HT-29 (cell line): ENCODE data around the gene ZBTB48. TPM values are rescaled to one million over a fixed set of nuclear protein-coding genes. Genes with fewer than 3 reads are reported as not detected.

Experiments used
- DNase-seq: peaks from one replicate; pipeline ENCODE4 v3.0.0-alpha.2; 2015; ENCODE audit warnings: low spot score
- total RNA-seq: library from RNA; depleted of rRNA; stranded (reverse); fragments of >200 nt; shearing (Covaris generic); gene quantifications from 2 replicates; pipeline ENCODE4 v1.2.3, GENCODE V29; 2014

ZBTB48 gene
- total RNA-seq, 1 experiment from 2014 or later: 28.5 TPM

DNA sequence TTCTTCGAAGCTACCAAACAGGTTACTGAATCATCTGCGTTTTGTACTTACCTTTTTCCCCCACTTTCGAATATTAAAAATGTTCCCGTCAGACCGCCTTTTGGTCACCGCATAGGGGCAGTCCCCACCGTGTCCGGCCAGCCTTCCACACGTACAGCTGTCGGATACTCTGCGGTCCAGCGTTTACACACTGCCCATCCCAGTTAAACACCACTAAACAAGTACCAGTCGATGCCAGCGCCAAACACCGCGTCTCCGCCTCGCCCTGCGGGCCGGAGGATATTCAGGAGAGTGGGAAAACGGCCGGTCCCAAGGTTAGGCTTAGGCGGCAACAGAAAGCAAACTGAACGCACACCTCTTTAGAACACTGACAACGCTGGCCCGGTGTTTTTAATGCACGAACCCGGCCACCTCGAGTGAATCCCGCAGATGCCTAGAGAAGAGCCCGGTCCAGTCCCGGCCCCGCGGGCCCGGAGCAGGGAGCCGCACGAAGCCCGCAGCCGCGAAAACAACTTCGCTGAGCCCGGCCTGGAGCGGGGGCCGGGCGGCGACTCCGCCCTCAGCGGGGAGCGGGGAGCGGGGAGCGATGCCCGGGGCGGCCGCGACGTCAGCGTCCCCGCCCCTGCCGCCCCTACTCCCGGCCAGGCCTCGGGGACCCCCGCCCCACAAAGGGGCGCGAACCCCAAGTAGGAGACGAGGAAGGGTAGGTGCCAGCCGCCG, 33.0 kb downstream of the ZBTB48 start:
- DNase-seq: peak; percentile 71

DNA sequence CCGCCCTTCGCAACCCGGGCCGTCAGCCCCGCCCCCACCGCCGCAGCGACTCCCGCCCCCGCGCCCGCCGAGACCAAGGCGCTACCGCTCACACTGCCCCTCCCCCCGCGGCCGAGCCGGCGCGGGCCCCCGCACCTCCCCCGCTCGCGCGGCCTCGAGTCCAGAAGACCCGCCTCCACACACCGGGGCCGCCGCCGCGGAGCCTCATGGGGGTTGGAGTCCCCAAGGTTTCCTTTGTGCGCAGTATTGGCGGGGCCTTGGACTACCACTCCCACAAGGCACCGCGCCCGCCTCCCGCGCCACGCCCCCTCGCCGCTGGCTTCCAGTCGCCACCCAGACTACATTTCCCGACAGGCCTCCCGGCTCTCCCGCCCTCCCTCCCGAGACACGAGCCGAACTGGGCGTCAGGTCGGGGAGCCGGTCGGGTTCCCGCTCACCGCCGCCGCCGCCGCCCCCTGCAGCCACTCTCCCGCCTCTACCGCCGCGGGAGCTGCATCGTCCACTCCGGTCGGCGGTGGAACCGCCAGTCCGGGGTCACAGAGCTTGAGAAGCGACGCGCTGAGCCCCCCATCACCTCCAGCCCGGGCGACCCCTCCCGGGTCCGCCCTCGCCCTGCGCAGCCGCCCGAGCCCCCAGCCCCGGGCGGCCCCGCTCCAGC, 33.7 kb downstream of the ZBTB48 start, which contains the start of gene PHF13:
TSS of gene PHF13 (plus strand) at position 371 of the 658 bp plus-strand sequence. CDS start 336 bp downstream, outside the sequence.
- peak; percentile 99 for DNase-seq

DNA sequence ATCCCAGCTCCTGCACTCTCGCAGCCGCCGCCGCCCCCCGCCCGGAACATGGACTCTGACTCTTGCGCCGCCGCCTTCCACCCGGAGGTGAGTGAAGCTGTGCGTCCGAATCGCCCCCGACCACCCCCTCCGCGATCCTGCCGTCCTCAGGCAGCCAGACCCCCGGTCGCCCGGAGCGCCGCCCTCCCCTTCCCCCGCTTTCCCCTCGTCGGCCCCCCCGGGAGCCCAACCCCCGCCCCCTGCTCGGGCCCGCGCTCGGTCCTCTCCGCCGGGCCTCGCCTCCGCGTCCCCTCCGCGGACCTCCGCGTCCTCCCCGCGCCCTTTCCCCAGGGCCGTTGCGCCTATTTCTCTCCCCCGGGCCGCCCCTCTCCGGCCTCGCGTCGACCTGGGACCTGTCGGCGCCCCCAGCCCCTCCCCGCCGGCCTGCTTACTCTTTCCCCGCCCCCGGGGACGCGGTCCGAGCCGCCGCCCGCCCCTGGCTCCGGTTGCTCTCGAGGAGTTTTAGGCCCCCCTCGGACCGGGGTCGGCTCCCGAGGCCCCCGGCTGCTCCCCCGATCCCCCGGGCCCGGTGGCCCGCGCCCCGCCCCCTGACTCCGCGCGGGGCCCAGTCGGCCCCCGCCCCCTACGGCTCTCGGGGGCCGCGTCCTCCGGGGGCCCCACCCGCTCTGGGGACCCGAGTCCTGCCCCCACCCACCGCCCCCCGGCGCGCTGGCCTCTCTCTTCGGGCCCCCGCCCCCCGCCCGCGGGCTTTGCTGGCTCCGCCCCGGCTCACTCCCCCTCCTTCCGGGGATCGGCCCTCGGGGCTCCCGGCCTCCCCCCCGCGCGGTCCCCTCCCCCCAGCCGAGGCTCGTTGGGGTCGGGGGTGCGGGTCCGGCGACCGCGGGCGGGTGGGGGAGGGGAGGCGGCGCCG, 34.5 kb downstream of the ZBTB48 start:
- no peak for DNase-seq

DNA sequence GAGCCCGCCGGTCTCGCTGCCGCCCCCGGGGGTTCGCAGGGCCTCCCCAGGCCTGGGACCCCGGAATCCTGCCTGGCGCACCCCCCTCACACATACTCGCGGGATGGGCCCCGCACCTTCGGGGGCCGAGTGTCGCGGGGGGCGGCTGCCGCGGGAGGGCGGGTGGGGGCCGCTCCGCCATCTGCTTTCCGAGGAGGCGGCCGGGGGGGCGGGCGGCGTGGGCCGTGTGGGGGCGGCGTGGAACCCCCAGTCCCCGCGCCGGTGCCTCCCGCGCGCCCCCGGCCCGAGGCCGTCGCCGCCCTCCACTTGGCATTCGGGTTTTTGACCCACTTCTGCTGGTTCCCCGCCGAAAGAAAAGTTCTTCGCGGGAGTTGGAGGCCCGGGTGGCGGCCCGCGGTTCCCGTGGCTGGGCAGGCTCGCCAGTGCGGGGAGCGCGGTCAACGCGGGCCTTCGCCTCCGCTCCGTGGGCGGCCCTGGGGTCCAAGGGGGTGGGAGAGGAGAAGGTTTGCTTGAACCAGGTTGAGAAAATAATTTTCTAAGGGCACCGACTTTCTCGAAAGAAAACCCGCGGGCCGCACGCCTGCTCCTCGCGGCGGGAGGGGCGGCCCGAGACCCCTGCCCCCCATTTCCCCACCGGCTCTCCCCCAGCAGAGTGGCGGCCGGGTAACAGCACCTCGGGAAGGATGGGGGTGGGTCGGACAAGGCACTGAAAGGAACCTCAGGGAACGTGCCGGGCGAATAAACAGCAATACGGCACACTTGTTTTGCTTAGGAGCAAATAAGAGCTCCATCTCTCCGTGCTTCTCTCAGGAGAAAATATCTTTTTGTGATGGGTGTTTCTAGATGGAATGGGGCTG, 35.4 kb downstream of the ZBTB48 start:
- DNase-seq: no peak

DNA sequence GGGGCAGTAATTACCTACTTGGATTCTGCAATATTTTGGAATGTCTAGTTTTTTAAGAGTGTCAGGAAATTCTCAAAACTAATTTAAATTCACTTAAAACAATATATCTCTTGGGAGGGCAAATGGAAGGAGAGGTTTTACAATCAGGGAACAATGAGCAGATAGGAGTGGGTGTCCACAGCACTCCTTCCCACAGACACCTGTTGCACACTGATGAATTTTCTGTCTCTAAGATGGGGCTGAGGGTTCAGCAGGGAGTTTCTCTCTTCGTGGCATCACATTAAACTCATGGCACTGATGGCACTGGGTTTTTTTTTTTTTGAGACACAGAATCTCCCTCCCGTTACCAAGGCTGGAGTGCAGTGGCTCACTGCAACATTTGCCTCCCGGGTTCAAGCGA, 39.3 kb downstream of the ZBTB48 start:
- no peak for DNase-seq

DNA sequence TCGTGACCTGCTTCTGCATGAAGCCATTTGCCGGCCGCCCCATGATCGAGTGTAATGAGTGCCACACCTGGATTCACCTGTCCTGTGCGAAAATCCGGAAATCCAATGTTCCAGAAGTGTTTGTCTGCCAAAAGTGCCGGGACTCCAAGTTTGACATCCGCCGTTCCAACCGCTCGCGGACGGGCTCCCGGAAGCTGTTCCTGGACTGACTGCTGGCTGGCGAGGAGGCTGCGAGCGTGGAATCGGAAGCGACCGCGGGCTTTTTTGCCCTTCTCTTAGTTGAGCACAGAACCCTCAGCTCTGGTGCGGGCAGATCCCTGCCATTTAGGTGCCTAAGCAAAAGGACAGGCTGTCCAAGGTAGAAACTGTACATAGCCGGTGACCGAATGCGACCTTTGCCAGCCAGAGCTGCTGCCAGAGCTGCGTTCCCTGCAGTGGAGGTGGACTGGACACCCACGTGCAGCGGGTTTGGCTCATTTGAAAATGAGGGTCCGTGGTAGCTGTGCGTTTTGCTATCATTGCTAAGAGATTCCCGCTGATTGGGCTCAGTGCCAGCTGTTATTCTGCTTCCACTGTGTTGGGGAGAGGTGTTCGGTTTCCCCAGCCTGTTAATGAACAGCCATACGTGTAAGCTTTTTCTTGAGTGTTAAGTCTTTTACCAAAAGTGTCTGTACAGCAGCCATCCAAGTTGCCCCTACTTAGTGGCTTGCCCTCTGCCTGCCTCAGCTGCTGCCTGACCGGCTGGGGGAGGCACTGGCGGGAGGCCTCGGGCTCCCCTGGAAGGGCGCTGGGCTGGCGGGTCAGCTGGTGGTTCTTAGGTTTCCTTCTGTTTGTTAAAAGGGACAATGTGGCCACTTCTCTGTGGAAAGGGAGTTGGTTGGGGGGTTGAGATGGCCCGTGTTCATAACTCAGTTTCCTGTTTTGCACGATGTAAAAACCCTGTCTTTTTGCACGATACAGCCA, 41.9 kb downstream of the ZBTB48 start:
- DNase-seq: no peak

DNA sequence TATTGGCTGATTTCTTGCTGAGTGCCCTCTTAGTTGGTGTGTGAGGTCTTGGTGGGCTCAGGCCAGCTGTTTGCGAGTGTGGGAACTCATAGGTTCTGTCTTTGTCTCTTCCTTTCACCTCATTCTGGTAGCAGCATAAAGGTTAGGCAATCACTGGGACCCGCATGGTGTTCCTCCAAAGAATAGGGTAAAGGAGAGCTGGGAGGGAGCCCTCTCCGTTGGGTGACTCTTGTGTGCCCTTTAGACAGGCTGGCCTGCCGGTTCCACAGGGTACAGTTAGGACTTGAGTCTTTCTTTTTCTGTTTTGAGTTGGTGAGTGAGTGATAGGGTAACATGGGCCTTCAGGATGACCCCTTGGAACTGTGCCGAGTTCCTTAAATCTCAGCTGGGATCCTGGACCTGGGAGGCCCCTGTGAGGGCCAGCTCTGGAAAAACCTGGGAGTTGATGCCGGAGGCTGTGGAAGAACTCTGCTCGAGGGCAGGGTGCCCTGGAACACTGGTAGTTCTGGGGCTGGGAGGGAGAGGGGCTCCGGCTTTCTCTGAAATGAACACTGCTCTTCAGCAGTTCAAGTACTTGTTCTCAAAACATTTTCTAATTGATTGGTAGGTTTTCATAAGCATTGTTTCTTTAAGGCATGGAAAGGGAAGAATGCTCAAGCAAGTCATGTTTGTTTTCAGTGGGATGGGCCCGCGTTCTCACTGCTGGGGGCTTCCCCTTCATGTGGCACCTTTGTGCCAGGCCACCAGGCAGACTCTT, 42.8 kb downstream of the ZBTB48 start:
- no peak for DNase-seq

DNA sequence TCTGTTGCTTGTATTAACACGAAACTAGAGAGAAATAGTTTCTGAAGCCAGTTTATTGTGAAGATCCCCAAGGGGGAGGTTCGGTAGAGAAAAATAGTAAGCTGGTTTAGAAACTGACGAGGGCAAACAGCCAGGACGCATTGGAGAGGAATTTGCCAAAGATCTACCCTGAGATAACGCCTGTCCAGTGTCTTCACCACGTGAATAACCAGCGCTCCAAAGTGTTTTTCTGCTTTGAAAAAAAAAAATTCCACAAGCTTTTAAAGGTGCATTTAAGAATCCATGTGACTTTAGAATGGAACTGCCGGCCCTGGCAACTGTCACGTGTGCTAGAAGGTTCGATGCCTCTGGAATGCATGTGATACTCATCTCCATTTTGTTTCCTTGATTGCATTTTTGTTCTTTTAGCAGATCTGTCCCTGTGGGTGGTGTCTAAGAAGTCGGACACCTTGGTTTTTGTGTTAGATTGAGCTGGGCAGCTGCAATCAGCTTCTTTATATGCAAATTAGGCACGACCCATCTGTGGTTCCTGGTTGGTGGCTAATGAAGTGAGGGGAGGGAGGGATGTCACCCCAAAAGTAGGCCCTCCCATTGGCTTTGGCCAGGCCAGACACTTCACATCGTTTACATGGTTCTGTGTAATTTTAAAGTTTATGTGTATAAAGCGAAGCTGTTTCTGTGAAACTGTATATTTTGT, 43.6 kb downstream of the ZBTB48 start:
- no peak for DNase-seq

DNA sequence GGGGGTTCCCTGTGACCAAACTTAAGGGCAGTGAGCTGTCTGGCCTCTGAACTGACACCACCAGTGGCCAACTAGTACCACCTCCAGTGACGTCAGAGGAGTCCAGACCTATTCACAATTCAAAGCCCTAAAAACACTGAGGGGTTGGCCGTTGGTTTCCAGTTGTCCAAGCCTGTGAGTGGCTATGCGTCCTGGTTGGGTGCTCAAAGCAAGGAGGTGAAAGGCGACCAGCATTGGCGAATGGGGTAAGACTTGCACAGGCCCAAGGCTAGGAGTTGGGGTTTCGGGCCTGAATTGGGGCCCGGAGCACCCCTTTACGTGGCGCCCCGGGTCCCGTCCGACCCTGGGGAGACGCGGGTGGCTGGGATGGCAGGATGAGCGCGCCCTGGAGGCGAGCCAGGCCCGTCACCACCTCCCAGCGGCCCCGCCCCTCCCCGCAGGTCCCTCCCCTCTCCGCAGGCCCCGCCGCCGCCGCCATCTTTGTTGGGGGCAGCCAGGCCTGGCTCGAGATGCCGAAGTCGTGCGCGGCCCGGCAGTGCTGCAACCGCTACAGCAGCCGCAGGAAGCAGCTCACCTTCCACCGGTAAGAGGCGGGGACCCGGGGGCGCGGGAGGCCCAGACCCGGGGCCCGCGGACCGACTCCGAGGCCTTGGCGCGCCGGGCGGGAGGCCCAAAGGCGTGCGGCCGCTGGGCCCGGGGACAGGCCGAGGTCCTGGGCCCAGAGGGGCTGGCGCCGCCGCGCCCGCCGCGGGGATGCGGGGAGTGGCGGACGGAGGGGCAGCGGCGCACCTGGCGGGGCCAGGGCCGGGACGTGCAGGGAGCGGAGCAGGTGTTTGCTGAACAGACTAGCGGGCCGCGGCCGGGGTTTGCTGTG, 45.2 kb downstream of the ZBTB48 start, which contains the start of gene THAP3:
TSS of gene THAP3 (plus strand) at position 159 of the 874 bp plus-strand sequence. CDS start at position 510, 351 bp downstream.
- DNase-seq: peak; percentile 87

DNA sequence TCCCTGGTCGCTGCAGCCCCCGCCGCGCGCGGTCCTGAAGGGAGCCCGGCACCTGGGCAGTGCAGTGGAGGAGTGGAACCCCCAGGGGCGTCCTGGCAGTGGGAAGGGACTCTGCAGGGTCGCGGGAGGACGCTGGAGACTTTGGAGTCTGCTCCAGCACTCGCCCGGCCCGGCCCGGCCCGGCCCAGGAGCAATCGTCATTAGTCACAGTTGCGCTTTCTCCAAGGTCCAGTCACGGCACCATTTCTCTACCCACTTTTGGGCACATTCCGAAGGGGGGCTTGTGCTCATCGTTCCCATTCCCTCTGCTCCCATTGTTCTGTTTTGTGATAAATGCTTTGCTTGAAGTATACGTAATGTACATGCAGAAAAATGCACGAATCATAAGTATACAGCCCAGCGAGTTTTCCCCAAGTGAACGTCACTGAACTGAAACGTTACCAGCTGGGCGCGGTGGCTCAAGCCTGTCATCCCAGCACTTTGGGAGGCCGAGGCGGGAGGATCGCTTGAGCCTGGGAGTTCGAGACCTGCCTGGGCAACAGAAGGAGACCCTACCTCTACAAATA, 45.9 kb downstream of the ZBTB48 start:
- DNase-seq: peak; percentile 26

DNA sequence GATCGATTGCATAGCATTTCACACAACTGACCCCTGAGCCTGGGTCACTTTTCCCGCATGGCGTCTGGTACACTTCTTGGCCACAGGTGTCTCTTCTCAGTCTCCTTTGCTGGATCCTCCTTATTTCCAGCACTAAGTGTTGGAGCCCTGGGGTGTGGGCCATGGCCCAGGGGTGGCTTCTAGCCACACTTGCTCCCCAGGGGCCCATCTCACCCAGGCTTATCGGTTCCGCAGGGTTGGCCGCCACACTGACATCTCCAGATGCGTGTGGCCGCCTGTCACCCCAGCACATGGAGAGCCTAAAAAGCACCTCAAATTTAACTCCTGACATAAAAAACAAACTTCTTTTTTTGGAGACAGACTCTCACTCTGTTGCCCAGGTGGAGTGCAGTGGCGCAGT, 47.2 kb downstream of the ZBTB48 start:
- DNase-seq: no peak

DNA sequence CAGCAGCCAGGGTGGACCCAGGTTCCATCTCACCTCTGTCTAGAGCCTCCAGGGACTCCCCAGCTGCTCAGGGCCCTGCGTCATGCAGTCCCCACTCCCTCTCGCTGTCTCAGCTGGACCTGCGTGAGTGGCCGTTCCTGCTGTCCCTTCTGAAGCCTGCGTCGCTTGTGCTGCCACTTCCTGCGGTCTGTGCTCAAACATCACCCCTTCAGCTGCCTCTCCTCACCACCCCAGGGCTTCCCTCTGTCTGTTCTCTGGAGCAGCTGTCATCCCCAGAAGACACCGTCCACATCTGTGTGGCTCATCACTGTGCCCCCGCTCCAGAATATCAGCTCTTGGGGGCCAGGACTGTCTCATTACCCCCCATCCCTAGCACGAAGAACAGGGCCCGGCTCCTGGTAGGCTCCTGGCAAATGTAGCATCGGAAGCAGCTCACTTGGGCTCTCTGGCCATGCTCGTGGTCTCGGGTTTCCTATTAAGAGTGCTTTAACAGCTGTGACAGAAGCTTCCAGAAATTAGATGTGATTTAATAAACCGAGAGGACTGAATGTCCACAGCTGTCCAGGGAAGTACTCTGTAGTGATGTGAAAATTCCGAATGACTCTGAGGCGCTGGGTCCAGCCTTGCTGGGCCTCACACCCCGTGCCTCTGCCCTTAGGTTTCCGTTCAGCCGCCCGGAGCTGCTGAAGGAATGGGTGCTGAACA, 48.2 kb downstream of the ZBTB48 start:
- DNase-seq: no peak

DNA sequence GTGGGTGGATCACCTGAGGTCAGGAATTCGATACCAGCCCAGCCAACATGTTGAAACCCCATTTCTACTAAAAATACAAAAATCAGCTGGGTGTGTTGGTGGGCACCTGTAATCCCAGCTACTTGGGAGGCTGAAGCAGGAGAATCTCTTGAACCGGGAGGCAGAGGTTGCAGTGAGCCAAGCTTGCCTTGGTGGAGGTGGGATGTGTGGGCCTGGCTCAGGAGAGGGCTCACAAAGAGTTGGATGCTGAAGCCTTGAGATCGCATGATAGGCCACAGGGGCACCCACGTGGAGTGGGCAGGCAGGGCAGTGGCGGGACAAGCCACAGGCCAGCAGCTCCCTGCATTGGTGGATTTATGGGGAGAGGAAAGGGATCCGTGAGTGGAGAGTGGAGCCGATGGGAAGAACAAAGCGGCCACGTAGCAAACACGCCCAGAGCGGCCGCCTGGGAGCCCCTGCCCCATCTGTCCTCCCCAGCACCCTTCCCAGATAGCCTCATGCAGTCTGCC, 49.2 kb downstream of the ZBTB48 start:
- DNase-seq: no peak

DNA sequence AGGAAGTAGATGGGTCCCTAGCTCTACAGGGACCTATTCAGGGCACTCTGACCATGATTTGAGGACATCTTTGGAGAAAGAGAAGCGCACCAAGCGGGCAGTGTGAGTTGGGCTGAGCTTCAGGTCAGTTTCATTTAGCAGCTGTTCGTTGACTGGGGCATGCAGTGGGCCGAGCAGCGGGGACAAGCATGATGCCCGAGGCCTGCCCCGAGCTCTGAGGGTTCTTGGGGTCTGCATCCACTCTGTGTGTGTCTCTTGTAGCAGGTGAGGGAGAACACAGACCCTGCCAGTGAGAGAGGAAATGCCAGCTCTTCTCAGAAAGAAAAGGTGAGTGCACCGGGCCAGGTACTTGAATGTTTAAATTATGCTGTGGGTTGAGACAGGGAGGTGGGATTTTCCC, 50.2 kb downstream of the ZBTB48 start:
- no peak for DNase-seq

DNA sequence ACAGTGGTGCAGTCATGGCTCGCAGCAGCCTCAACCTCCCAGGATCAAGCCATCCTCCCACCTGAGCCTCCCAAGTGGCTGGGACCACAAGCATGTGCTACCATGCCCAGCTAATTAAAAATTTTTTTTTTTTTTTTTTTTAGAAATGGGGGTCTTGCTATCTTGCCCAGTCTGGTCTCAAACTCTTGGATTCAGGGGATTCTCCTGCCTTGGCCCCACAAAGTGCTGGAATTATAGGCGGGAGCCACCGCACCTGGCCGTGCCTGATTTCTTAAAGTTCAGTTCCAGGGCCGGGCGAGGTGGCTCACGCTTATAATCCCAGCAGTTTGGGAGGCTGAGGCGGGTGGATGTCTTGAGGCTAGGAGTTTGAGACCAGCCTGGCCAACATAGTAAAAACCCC, 51.3 kb downstream of the ZBTB48 start:
- no peak for DNase-seq
